ENCODE measurements around the gene GMIP.
"Not testable (repeated sequence)": the region's sequence is repeated elsewhere in the genome, so short reads cannot be mapped to it uniquely, and the experiment has no call there.

Gene GMIP

GRCh38 chr19:19643158-19644053 is at the start of gene GMIP:
GMIP (minus strand) TSS chr19:19643657; CDS start chr19:19643529, 128 bp downstream.
- no peak for DNase-seq (ENCODE audit: low spot score)

GRCh38 chr19:19691683-19692082 is 48.2 kb upstream of the GMIP start:
- no peak for DNase-seq (ENCODE audit: low spot score)

DNA sequence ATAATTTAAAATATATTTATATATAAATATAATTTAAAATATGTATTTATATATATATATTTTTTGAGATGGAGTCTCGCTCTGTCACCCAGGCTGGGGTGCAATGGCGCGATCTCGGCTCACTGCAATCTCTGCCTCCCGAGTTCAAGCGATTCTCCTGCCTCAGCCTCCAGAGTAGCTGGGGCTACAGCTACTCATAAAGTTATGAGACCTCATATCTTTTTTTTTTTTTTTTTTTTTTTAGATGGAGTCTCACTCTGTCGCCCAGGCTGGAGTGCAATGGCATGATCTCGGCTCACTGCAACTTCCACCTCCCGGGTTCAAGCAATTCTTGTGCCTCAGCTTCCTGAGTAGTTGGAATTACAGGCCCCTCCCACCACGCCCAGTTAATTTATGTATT is 45.6 kb upstream of the GMIP start:
- DNase-seq (ENCODE audit: low spot score): not testable (repeated sequence)

DNA sequence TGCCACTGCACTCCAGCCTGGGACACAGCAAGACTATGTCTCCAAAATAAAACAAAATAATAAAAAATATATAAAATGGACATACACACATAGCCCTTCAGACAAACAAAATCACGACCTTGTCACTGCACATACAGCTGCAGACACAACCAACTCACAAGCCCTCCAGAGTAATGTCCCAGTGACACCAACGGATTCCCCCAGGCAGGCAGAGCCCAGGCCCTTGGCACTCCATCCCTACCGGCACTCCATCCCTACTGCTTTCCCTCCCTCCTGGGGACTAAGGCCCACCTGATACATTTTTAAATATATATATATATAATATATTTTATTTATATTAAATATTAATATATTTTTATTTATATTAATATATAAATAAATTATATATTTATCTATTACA is 43.6 kb upstream of the GMIP start:
- DNase-seq (ENCODE audit: low spot score): no peak

GRCh38 chr19:19686580-19686979 is 43.1 kb upstream of the GMIP start:
- DNase-seq (ENCODE audit: low spot score): no peak

DNA sequence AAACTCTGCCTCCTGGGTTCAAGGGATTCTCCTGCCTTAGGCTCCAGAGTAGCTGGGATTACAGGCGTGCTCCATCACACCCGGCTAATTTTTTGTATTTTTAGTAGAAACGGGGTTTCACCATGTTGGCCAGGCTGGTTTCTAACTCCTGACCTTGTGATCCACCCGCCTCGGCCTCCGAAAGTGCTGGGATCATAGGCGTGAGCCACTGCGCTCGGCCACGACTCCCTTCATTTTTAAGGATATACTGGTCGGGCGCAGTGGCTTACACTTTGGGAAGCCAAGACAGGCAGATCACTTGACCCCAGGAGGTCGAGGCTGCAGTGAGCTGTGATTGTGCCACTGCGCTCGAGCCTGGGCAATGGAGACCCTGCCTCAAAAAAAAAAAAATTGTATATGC is 42.7 kb upstream of the GMIP start:
- not testable (repeated sequence) for DNase-seq (ENCODE audit: low spot score)

DNA sequence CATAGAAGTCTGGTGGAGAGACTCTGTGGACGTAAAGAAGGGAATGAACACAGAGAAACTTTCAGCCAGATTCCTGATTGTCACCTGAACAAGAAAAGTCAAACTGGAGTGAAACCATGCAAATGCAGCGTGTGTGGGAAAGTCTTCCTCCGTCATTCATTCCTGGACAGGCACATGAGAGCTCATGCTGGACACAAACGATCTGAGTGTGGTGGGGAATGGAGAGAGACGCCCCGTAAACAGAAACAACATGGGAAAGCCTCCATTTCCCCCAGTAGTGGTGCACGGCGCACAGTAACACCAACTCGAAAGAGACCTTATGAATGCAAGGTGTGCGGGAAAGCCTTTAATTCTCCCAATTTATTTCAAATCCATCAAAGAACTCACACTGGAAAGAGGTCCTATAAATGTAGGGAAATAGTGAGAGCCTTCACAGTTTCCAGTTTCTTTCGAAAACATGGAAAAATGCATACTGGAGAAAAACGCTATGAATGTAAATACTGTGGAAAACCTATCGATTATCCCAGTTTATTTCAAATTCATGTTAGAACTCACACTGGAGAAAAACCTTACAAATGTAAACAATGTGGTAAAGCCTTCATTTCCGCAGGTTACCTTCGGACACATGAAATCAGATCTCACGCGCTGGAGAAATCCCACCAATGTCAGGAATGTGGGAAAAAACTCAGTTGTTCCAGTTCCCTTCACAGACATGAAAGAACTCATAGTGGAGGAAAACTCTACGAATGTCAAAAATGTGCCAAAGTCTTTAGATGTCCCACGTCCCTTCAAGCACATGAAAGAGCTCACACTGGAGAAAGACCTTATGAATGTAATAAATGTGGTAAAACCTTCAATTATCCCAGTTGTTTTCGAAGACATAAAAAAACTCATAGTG is 36.0 kb upstream of the GMIP start:
- DNase-seq (ENCODE audit: low spot score): no peak

DNA sequence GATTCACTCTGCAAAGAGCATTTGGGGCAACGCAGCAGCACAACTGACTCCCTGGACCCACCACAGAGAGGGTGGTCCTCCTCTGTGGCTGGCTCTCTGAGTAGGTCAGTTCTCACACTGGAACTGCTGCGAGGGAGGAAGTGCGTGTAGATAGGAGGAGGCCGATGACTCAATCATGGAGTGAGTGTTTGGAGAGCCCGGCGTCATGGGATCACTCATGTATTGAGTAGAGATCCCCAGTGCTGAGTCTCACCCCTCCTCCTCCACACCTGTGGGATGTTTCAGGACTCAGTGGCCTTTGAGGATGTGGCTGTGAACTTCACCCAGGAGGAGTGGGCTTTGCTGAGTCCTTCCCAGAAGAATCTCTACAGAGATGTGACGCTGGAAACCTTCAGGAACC is 34.1 kb upstream of the GMIP start:
- DNase-seq (ENCODE audit: low spot score): no peak

- no peak for DNase-seq (ENCODE audit: low spot score)
These were observed 30.9 kb upstream of the GMIP start for GRCh38 chr19:19674315-19674714.

DNA sequence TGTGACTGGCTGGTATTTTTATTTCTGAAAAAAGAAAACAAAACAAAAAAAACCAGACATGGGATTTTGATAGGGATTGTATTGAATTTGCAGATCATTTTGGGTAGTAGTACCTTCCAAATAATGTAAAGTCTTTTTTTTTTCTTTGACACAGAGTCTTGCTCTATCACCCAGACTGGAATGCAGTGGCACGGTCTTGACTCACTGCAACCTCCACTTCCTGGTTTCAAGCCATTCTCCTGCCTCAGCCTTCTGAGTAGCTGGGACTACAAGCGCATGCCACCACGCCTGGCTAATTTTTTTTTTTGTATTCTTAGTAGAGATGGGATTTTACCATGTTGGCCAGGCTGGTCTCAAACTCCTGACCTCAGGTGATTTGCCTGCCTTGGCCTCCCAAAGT is 29.4 kb upstream of the GMIP start:
- DNase-seq (ENCODE audit: low spot score): no peak

DNA sequence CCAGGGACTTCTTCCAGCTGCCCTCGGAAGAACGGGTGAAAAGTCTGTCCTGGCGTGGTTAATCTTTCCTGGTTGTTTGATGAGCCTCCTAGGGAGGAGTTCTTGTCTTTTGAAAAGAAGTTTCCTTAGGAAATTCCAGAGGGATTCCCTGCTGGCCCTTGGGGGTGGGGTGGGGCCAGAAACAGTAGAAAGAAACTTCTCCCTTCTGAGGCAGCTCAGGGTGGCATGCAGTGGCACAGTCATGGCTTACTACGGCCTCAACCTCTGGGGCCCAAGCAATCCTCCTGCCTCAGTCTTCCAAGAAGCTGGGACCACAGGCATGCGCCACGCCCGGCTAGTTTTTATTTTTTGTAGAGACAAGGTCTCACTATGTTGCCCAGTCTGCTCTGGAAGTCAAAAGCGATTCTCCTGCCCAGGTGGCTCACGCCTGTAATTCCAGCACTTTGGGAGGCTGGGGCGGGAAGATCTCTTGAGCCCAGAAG is 26.7 kb upstream of the GMIP start:
- no peak for DNase-seq (ENCODE audit: low spot score)

- peak; percentile 96 for DNase-seq (ENCODE audit: low spot score)
These were observed 25.0 kb upstream of the GMIP start, which contains the start of gene ZNF101 for GRCh38 chr19:19668230-19669012. ZNF101 (plus strand) TSS chr19:19668839; CDS start chr19:19668964, 125 bp downstream.

DNA sequence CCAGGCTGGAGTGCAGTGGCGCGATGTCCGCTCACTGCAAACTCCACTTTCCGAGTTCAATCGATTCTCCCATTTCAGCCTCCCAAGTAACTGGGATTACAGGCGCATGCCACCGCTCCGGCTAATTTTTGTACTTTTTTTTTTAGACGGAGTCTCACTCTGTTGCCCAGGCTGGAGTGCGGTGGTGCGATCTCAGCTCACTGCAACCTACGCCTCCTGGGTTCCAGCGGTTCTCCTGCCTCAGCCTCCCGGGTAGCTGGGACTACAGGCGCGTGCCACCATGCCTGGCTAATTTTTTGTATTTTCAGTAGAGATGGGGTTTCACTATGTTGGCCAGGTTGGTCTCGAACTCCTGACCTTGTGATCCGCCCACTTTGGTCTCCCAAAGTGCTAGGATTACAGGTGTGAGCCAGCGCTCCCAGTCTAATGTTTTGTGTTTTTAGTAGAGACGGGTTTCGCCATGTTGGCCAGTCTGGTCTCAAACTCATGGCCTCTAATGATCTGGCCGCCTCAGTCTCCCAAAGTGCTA is 22.0 kb upstream of the GMIP start:
- not testable (repeated sequence) for DNase-seq (ENCODE audit: low spot score)

DNA sequence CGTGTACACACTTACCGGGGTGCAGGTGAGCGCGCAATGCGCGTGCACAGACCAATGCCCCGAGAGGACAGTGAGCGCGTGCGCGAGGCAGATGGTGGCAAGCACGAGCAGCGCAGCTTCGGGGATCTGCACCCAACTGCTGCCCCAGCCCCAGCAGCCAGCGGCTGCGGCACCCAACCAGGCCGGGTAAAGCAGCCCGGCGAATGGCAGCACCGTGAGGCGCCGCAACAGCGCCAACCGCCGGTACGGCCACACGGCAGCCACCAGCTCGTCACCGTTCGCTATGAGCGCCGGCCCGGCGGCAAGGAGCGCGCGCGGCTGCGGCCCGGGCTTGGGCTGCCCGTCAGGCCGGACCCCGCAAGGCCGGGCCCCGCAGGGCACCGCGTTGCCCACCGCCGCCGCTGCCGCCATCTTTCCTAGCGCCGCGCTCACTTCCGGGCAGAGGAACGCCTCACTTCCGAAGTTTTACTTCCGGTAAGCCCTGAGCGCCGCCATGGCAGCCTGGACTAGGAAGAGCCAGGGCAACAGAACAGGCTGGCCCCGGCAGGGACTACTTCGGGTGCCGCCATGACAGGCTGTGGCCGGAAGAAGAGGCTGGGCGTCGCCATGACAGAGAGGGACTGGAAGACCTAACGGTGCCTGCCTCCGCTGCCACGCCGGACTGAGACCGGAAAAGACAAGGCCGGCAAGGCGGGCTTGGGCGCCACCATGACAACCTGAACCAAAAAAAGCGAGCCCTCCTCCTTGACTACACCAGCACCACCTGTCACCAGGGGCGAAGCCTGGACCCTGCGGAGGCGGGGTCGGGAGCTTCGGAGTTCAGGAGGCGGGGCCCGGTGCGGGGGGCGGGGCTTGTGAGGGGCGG is 20.0 kb upstream of the GMIP start, which contains the start of gene ATP13A1:
Gene ATP13A1 (minus strand): TSS at position 421 of the 865 bp plus-strand sequence. CDS start 10 bp downstream, at position 411.
- DNase-seq (ENCODE audit: low spot score): peak; percentile 98

DNA sequence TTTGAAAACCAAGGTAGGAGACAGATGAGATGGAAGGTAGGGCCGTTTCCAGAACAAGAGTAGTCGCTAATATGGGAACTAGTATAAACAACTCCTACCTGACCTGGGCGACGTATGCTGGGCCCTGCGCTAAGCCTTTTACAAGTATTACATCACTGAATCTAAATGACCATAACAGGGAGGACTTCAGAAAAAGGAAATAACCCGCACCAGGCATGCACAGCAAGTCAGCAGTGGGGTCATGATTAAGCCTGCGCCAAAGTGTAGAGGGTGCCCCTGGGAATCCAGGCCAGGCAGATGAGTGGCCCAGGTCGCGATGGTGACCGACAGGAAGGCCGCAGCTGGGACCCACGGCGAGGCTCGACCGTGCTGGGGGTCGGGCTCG is 19.4 kb upstream of the GMIP start:
- no peak for DNase-seq (ENCODE audit: low spot score)

DNA sequence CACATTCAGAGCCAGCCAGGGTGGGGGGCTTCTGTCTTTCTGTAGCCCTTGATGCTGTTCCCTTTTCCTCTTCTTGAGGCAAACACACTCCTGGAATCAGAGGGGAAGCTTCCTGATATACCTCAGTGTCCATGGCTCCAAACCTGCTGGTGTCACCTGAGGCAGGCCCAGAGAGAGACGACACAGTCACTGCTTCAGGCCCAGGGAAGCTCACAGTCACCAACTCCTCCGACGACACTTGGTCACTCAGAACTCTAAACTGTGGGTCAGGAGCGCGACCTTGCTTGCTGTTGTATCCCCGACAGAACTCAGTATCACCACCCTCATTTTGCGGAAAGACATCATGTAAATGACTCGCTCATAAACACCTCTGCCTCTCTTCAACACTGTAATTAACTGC is 18.9 kb upstream of the GMIP start:
- no peak for DNase-seq (ENCODE audit: low spot score)

DNA sequence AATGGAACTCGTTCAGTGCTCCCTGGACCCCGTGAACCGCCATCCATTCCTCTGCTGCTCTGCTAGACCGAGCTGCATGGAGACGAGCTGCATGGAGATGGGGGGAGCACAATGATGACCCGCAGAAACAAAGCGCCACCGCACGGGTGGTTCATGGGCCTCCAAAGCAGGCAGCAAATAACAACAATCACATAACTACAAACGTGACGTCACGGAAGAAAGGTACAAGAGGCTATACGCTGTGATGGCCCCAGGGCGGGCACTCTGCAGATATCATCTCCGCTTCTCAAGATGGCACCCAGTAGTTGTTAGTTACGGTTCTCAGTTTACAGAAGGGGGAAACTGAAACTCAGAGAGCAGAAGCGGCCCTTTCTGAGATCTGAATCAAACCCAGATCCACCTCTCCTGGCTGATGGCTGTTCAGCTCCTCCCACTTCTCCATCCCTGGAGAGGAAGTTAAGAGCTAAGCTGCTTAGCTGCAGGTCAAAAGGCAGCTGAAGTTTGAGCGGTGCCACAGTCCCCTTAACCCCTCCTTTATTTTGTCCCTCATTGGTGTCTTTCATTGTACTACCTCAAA is 18.3 kb upstream of the GMIP start:
- peak; percentile 66 for DNase-seq (ENCODE audit: low spot score)

DNA sequence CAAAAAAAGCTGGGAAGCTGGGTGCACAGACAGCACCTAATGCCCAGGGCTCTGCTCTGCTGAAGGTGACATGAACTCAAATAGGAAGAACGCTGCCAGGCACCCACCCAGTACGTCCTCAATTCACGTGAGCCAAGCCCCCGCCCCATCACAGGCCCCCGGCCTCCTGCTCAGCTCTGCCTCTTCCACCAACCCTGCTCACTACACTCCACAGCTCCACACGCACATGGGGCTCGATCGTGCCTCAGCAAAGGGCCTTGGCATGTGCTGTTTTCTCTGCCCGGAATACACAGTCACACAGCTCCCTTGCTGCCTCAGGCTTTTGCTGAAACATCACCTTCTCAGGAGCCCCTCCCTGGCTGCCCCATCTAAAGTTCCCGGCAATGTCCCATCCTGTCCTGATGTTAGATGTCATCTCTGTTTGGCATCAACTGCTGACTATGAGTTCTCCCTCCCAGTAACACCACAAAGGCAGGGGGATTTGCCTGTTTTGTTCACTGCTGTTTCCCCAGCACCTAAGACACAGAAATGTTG is 17.8 kb upstream of the GMIP start:
- no peak for DNase-seq (ENCODE audit: low spot score)

GRCh38 chr19:19659646-19660245 is 16.3 kb upstream of the GMIP start:
- no peak for DNase-seq (ENCODE audit: low spot score)

Measured in pons (tissue), 1 donor.